ENCODE results near the gene GREB1.

The GREB1 gene

DNA sequence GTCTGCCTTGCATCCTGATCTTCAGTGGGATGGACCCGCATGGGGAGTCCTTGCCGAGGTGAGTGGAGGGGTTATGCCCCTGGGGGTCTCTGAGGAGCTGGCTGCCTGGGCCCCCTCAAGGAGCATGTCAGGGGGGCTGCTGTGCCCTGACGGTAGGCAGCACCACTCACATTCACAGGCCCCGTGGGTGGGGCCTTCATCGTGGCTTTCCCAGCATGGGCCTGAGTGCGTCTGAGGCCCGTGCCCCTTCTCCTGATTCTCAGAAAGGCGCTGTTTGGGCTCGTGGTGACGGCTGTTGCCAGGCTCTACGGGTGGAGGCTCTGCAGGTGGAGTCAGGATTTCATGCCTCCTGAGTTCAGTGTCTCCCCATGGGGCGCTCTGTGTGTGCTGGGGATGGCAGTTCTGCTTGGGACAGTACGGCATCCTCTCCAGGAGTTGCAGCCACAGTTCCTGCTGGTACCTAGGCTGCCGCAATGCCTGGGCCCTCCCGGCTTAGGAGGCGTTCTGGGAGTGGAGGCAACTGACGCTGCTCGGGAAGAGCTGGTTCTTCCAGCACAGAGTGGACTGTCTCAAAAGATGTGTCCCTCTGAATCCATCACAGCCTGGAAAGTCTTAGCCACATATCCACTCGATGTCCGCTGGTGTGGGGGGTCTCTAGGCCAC, 78.8 kb downstream of the GREB1 start:
- DNase-seq = no peak

DNA sequence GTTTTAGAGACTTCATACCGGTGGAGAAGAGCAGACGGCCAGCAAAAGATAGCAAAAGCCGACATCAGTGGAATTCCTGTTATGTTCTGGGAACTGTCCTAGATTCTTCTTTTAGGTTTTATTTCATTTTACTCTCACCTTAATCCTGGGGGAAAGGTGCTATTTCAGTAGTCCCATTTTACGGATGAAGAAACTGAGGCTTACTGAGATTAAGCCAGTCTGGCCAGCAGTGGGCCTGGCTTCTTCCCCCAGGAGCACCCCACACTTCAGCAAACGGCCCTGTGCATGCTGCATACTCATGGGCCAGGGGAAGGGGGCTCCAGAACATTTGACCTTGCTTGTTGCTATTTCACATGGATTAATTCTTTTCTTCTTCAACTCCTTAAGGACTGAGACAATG, 79.5 kb downstream of the GREB1 start:
- DNase-seq = no peak

DNA sequence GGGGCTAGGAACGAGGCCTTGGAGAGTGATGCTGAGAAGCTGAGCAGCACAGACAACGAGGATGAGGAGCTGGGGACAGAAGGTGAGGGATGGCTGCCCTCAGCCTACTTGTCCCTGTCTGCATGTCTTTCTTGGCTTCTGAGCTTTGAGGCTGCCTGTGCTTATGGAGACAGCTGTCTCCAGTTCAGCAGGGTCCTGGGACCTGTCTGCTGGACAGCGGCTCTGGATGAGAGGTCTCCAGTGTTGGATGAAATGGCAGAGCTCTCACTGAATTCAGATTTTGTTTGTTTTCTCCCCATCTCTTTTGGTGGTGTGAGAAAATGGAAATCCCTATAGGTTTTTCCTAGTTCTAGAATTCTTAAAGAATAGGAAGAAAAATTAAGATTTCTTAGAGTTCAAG, 81.4 kb downstream of the GREB1 start:
- DNase-seq = no peak

DNA sequence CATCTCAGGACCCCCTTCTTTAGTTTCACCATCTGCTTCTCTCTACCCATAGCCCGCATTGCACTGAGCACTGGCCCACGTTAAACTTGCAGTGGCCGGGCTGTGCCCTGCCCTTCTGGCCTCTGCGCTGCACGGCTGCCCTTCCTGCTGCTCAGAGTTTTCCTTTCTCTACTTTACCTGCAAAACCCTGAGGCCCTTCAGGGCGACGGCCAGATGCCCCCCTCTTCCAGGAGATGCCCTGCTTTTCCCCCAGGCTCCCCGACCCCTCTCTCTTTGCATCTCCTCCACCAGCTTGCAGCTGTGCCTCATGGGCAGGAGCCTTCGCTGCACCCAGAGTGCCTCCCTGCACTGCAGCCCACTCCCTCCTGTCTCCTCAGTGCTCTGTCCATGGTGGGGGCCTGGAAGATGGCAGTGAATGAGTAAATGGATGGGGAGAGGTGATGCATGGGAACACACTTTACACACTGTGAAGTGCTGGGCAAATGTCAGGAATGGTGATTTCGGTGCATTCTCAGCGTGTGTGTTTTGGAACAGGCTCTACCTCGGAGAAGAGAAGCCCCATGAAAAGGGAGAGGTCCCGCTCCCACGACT, 82.3 kb downstream of the GREB1 start:
- DNase-seq = no peak

DNA sequence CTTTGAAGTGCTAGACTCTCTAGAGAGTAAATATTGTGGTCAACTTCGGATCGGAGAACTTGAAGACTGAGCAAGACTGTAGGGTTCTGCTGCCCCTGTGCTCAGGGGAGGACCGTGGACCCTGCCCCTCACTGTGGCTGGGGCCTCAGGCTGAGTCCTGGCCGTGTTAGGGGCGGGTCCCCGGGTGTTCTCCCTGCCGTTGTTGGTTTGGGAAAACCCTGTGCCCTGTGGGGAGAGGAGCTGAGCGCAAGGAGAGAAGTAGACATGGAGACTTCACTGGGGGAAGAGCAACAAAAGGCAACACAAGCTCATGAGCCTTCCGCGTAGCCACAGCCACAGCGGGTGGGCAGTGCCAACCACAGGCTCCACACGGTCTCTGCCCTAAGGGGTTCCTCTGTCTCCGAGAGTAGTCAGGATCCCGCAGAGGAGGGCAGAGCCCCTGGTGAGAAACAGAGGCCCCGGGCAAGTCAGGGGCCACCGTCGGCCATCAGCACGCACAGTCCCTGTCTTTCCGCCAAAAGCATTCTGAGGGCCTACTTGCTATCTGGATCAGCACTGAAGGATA, 83.1 kb downstream of the GREB1 start:
- DNase-seq = no peak

DNA sequence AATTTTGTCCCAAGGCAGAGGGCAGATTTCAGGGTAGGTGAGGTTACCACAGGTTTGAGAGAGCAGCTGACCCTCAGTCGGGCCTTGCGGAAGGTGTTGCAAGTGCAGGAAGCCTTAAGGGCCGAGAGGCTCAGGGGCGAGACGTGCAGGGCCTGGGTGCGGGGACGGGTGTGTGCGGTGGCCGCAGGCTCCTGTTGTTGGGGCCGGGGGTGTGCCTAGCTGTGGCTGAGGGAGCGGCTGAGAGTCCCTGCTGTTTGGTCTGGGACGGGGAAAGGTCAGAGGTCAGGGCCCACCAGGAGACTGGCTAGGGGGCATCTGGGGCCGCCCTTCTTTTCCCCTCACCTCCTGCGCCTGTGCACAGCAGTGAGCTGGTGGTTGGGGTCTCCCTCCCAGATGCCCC, 83.7 kb downstream of the GREB1 start:
- no peak for DNase-seq

DNA sequence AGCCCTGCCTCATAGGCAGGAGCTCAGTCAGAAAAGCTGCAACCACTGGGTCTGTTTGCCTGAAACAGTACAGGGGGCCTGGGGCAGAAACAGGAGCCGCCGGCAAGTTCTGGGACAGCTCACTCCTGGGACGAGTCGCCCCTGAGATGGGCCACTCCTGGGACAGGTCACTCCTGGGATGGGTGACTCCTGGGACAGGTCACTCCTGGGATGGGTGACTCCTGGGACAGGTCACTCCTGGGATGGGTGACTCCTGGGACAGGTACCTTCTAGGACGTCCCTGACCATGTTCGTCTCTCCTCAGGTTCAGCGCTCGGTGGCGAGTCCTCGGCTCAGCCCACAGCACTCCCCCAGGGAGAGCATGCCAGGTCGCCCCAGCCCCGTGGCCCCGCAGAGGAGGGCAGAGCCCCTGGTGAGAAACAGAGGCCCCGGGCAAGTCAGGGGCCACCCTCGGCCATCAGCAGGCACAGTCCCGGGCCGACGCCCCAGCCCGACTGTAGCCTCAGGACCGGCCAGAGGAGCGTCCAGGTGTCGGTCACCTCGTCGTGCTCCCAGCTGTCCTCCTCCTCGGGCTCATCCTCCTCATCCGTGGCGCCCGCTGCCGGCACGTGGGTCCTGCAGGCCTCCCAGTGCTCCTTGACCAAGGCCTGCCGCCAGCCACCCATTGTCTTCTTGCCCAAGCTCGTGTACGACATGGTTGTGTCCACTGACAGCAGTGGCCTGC, 84.3 kb downstream of the GREB1 start:
- no peak for DNase-seq

DNA sequence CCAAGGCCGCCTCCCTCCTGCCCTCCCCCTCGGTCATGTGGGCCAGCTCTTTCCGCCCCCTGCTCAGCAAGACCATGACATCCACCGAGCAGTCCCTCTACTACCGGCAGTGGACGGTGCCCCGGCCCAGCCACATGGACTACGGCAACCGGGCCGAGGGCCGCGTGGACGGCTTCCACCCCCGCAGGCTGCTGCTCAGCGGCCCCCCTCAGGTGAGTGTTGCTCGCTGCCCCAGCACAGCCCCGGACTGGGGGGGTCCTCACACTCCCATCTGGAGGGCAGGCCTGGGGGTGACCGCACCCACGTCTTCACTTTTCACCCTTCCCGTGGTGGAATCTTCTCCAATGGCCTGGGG, 84.8 kb downstream of the GREB1 start:
- DNase-seq = no peak

DNA sequence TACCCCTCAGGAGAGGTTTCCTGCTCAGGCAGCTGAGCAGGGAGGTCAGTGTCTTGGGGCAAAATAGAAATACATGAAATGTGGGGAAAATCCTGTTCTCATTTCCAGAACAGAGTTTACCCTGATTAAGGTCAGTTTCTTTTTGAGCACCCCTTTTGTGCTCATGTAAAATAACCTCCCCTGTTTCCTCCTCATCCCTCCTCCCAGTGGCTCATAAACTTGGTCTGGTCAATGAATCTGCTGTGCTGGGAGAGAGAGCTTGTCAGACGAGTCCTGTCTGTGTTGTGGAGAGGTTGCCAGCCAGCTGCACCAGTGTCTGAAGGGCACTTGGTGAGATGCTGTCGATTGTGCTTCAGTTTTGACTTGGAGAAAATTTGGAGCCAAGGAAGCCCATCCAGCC, 87.6 kb downstream of the GREB1 start:
- DNase-seq = no peak

DNA sequence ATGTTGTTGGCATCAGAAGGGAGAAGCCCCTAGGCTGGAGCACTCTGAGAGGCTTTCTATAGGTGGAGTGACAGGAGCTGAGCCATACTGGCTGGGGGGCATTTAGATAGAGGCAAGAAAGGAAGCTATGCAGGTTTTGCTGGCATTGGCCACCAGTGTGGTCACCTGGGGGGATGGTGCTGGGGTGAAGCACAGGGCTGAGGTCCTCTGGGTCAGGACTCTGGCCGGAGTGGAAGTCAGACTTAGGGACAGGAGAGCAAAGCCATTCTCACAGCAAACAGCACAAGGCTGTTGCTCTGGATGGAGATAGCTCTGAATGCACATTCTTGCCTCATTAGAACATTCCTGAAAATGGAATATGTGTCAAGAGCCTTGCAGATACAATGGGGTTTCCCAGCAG, 88.8 kb downstream of the GREB1 start:
- no peak for DNase-seq

DNA sequence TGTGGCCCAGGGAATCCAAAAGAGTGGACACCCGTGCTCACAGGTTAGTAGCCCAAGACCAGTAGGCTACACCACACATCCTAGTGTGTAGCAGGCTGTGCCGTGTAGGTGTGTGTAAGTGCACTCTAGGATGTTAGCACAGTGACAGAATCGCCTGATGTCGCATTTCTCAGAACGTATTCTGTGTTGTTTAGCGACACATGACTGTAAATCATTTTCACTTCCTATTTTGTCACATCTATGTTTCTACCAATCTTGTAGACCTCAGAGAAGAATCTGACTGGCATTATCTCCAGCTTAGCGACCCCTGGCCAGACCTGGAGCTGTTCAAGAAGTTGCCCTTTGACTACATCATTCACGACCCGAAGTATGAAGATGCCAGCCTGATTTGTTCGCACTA, 91.0 kb downstream of the GREB1 start:
- no peak for DNase-seq

DNA sequence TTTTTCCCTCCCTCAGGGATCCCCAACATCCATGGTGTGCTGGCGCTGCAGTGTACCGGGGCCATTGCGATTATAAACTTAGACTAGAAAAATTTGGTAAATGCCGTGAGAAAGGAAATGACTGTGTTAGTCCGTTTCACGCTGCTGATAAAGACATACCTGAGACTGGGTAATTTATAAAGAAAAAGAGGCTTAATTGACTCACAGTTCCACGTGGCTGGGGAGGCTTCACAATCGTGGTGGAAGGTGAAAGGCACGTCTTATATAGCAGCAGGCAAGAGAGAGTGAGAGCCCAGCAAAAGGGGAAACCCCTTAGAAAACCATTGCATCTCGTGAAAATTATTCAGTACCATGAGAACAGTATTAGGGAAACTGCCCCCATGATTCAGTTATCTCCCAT, 91.8 kb downstream of the GREB1 start:
- no peak for DNase-seq

DNA sequence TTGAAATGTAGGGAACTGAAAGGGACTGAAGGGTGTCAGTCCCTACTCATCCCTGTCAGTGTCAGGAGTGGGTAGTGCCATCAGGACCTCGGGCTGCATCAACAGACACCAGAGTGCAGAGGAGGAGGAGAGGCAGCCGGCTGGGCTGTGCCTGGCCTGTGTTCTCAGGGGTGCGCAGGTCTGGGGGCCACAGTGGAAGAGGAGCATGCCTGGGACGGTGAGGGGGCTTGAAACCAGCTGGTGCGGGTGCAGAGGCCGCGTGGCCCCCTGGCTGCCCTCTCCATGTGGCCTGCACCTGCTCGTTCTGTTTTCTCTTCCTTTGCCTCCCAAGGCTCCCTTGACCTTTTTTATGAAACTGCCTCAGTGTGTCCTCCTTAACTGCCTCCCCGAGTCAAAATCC, 94.8 kb downstream of the GREB1 start:
- no peak for DNase-seq

DNA sequence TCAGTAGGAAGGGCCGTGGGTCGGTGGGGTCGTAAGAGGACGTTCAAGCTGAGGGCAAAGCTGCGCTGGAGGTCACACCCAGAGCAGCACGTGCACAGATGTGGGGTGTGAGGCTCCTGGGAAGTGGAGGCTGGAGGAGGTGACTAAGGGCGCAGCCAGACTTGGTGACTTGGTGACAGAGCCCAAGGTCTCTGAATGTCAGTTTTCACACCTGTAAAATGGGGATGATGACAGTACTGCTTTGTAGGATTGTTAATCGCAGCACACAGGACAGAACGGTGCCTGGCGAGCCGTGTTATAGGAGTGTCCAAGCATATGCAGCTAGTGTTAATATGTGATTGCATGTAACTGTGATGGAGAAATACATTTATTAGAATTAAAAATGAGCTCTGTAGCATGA, 95.4 kb downstream of the GREB1 start:
- DNase-seq = no peak

DNA sequence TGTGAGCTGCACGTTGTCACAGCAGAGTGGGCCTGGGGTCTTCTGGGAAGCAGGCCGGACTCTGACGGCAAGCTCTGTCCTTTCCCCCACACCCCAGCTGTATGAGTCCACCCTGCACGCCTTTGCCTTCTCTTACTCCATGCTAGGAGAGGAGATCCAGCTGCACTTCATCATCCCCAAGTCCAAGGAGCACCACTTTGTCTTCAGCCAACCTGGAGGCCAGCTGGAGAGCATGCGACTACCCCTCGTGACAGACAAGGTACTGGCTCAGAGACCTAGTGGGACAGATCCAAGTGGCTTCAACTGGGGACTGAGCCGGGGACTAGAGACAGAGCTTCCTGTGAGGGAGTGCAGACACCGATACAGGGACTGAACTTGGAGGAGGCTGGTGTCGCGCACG, 96.0 kb downstream of the GREB1 start:
- no peak for DNase-seq

DNA sequence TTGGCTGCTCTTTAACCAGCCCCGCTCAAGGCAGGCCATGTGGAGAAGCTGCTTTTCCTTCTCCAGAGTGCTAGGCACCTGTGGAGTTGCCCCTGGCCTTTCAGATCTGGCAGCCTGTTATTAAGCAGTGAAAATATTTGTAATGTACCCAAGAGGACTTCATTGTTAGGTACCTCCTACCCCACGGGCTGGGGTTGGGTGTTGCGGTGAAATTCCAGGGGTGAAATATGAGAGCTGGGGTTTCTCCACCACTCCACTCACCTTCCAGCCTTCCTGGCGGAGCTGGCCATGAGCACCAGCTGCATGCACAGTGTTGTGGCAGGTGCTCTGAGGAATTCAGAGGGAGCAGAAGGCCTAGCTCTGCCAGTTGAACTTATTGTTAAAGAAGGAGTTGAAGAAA, 97.0 kb downstream of the GREB1 start:
- DNase-seq = no peak

DNA sequence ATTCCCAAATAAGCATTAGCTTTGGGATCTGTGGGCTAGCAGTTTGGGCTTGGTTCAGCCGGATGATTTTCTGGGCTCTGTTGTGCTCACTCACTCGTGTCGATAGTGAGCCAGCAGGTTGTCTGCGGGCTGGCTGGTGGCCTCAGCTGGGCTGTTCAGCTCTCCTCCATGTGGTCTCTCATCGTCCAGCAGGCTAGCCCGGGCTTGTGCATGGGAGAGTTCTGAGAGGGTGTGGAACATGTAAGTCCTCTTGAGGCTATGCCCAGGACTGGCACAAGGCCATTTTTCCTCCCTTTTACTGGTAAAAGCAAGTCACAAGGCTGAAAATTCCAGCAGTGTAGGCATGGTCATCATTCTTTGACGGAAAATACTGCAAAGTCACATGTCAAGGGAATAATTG, 97.6 kb downstream of the GREB1 start:
- no peak for DNase-seq

DNA sequence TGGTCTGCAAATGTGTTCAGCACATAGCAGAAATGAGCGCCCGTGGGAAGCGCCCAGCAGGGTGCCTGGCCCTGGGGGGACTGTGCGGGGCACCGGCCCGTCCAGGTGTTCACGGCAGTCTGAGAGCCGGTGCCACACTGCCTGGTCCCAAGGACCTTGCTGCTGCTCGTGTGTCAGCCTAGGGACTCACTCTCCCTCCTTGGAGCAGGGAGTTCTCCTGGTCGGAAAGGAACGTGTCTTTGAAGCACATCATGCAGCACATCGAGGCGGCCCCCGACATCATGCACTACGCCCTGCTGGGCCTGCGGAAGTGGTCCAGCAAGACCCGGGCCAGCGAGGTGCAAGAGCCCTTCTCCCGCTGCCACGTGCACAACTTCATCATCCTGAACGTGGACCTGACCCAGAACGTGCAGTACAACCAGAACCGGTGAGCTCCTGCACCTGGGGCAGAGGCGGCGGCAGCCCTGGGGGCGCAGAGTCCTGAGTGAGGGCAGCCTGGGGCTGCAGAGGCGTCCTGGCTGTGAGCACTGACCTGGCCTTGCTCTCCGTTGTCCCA, 100.2 kb downstream of the GREB1 start:
- DNase-seq = no peak

DNA sequence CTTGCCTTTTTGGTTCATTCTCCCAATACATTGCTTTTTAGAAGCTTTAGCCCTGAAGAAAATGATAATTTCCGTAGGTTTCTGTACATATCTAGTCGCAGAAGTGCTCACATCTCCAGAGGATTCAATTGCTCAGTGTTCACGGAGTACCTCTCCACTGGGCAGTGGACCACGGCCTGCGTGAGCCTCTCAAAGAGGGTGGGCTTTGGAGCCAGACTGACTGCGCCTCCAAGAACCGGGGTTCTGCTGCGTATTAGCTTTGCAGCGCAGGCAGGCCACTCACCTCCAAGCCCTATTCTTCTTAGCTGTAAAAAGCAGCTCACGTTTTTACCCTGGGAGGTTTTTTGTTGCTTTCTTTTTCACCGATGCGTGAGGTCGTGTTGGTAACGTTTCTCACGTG, 100.7 kb downstream of the GREB1 start:
- DNase-seq = no peak

DNA sequence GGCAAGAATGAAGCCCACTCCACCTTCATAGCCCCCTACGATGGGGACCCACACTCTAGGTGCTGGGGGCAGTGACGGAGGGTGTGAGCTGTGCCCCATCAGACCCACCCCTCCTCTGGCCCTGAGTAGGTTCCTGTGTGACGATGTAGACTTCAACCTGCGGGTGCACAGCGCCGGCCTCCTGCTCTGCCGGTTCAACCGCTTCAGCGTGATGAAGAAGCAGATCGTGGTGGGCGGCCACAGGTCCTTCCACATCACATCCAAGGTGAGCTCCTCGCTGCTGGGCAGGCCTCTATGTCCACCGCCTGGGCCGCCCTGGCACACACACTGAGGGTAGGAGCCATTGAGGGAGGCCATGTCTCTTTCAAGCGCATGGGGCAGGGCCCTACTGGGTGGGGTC, 101.3 kb downstream of the GREB1 start:
- no peak for DNase-seq

DNA sequence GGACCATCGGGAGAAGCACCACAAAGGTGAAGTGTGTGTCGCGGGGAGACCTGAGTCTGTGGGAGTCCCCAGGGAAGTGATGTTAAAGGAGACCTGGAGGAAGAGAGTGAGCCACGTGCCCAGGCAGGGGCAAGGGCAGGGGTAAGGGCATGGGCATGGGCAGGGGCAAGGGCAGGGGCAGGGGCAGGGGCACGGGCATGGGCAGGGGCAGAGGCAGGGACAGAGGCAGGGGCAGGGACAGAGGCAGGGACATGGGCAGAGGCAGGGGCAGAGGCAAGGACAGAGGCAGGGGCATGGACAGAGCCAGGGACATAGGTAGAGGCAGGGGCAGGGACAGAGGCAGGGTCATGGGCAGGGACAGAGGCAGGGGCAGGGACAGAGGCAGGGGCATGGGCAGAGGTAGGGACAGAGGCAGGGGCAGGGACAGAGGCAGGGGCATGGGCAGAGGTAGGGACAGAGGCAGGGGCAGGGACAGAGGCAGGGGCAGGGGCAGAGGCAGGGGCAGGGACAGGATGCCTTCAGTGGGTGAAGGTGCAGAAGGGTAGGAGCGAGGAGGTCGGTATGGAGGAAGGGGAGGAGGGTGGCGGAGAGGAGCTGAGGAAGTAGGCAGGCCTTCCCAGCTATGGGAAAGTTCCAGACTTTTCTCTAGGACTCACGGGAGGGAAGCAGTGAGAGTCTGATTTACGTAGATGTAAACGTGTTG, 102.9 kb downstream of the GREB1 start:
- DNase-seq = no peak

DNA sequence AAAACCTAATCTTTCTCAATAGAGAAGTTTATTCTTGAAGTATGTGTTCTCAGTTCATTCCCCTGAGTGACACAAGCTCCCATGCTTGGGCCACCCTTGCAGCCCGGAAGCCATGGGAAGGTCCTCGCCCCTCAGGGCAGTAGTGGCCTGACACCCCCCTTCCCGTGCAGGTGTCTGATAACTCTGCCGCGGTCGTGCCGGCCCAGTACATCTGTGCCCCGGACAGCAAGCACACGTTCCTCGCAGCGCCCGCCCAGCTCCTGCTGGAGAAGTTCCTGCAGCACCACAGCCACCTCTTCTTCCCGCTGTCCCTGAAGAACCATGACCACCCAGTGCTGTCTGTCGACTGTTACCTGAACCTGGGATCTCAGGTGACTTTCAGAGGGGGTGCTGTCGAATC, 103.7 kb downstream of the GREB1 start:
- DNase-seq = no peak

DNA sequence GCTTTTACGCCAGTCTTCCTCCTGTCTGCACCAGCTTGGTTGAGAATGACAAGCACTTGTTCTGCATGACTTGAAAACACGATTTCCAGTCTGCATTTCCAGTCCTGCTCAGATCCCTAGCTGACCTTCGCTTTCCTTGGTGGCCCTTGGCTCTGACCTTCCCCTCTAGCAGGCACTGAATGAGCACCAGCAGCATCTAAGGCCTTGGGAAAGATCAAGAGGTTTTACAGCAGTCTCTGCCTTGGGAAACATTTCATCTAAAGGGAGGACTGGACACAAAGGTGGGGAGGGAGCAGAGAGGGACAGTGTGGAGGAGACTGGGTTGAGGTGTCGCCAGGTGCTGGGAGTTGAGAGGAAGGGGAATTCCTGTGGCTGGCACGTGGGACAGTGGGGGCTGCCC, 105.7 kb downstream of the GREB1 start:
- no peak for DNase-seq

DNA sequence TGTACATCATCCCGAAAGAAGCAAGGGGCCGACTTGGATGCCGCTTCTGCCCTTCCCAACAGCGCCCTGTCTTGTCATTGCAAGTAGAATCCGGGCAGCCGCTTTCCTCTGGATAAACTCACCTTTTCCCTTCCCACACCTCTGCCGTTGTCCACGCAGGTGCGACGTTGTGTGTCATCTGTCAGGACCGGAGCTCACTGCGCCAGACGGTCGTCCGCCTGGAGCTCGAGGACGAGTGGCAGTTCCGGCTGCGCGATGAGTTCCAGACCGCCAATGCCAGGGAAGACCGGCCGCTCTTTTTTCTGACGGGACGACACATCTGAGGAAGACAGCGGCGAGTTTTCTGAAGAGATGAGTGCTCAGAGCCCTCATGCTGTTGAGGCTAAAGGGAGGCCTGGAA, 106.3 kb downstream of the GREB1 start:
- no peak for DNase-seq
